Mesenchymal stem cell (in vitro differentiated cells and primary cell): ENCODE results near the gene HABP2.

Experiments used
- DNase-seq: peaks from one replicate; pipeline ENCODE4 v3.0.0-alpha.2; 2013
- H2AFZ ChIP-seq: one replicate; pipeline ENCODE4 v1.6.1; 2013; ENCODE audit warnings: low read depth, mild to moderate bottlenecking, control low read depth, inconsistent platforms, low read length, moderate library complexity
- H2AK5ac ChIP-seq: 2 replicates; pipeline ENCODE4 v1.6.1; 2013; ENCODE audit warnings: low read length, moderate library complexity, mild to moderate bottlenecking, inconsistent platforms; ENCODE audit not compliant: severe bottlenecking
- H2BK120ac ChIP-seq: one replicate; pipeline ENCODE4 v1.6.1; 2013; ENCODE audit warnings: low read depth, mild to moderate bottlenecking, inconsistent platforms, low read length, moderate library complexity
- H2BK12ac ChIP-seq, 2 experiments: one replicate each; pipeline ENCODE4 v1.6.1; 2013; ENCODE audit warnings: inconsistent platforms in 2 of 2, low read length in 2 of 2, mild to moderate bottlenecking in 2 of 2, moderate library complexity in 2 of 2, control low read depth in 1 of 2
- H2BK15ac ChIP-seq: one replicate; pipeline ENCODE4 v1.6.1; 2013; ENCODE audit warnings: mild to moderate bottlenecking, low read depth, inconsistent platforms; ENCODE audit not compliant: poor library complexity, severe bottlenecking
- H2BK5ac ChIP-seq: 2 replicates; pipeline ENCODE4 v1.6.1; 2013; ENCODE audit warnings: low read depth, mild to moderate bottlenecking, low read length, control low read depth, inconsistent platforms; ENCODE audit not compliant: poor library complexity, severe bottlenecking
- H3K14ac ChIP-seq, 2 experiments: one replicate each; pipeline ENCODE4 v1.6.1; 2013; ENCODE audit warnings: inconsistent platforms in 2 of 2, low read length in 2 of 2, control low read depth in 1 of 2, mild to moderate bottlenecking in 1 of 2, moderate library complexity in 1 of 2
- H3K18ac ChIP-seq, 2 experiments: one replicate each; pipeline ENCODE4 v1.6.1; 2013; ENCODE audit warnings: inconsistent platforms in 2 of 2, low read length in 2 of 2, control low read depth in 1 of 2, low read depth in 1 of 2, mild to moderate bottlenecking in 1 of 2
- H3K23ac ChIP-seq, 2 experiments: one replicate each; pipeline ENCODE4 v1.6.1; 2013; ENCODE audit warnings: inconsistent platforms in 2 of 2, low read length in 2 of 2, mild to moderate bottlenecking in 2 of 2, moderate library complexity in 2 of 2, control low read depth in 1 of 2
- H3K27ac ChIP-seq: 2 replicates; pipeline ENCODE4 v1.5.1; 2013; ENCODE audit warnings: mild to moderate bottlenecking, moderate library complexity, low read length, control low read depth, inconsistent platforms; ENCODE audit not compliant: poor library complexity, severe bottlenecking
- H3K27me3 ChIP-seq, 2 experiments: 2 replicates each; pipeline versions ENCODE4 v1.6.1 to v1.7.0; 2013; ENCODE audit warnings: low read length in 2 of 2, mild to moderate bottlenecking in 2 of 2, moderate library complexity in 2 of 2, control low read depth in 1 of 2, inconsistent platforms in 1 of 2; ENCODE audit not compliant: control insufficient read depth in 1 of 2, insufficient read depth in 1 of 2
- H3K36me3 ChIP-seq, 2 experiments: 2 replicates each; pipeline versions ENCODE4 v1.6.1 to v1.7.0; 2013; ENCODE audit warnings: low read length in 2 of 2, control low read depth in 1 of 2, inconsistent platforms in 1 of 2, low read depth in 1 of 2, mild to moderate bottlenecking in 1 of 2; ENCODE audit not compliant: insufficient read depth in 2 of 2, control insufficient read depth in 1 of 2
- H3K4ac ChIP-seq, 2 experiments: one replicate each; pipeline ENCODE4 v1.6.1; 2013; ENCODE audit warnings: inconsistent platforms in 2 of 2, low read length in 2 of 2, mild to moderate bottlenecking in 2 of 2, moderate library complexity in 2 of 2, control low read depth in 1 of 2, low read depth in 1 of 2
- H3K4me1 ChIP-seq: 2 replicates; pipeline ENCODE4 v1.6.1; 2013; ENCODE audit warnings: low read depth, low read length, control low read depth; ENCODE audit not compliant: control insufficient read depth, insufficient read depth
- H3K4me2 ChIP-seq: 2 replicates; pipeline ENCODE4 v1.6.1; 2013; ENCODE audit warnings: low read length, mild to moderate bottlenecking, inconsistent platforms; ENCODE audit not compliant: poor library complexity, severe bottlenecking
- H3K4me3 ChIP-seq, 2 experiments: 2 replicates each; pipeline versions ENCODE4 v1.5.1 to v1.7.0; 2013; ENCODE audit warnings: low read length in 2 of 2, mild to moderate bottlenecking in 2 of 2, control low read depth in 1 of 2, low read depth in 1 of 2; ENCODE audit not compliant: insufficient read depth in 1 of 2
- H3K79me1 ChIP-seq: replicated peaks from 2 replicates; pipeline ENCODE4 v1.6.1; 2013; ENCODE audit warnings: mild to moderate bottlenecking, control low read depth, low read length, inconsistent platforms; ENCODE audit not compliant: poor library complexity, severe bottlenecking
- H3K9ac ChIP-seq: 2 replicates; pipeline ENCODE4 v1.7.0; 2013; ENCODE audit warnings: mild to moderate bottlenecking, low read length, moderate library complexity
- H3K9me3 ChIP-seq: 2 replicates; pipeline ENCODE4 v1.7.0; 2013; ENCODE audit warnings: mild to moderate bottlenecking, low read length; ENCODE audit not compliant: control insufficient read depth
- H4K8ac ChIP-seq: one replicate; pipeline ENCODE4 v1.6.1; 2013; ENCODE audit warnings: inconsistent platforms, mild to moderate bottlenecking, low read length, moderate library complexity
- H4K91ac ChIP-seq: one replicate; pipeline ENCODE4 v1.6.1; 2013; ENCODE audit warnings: mild to moderate bottlenecking, low read length, inconsistent platforms
- WGBS: methylation state at CpG from one replicate; pipeline ENCODE4 v1.1.7; 2013; ENCODE audit warnings: mixed read lengths; 5-methylcytosine and 5-hydroxymethylcytosine counted together

HABP2 gene

DNA sequence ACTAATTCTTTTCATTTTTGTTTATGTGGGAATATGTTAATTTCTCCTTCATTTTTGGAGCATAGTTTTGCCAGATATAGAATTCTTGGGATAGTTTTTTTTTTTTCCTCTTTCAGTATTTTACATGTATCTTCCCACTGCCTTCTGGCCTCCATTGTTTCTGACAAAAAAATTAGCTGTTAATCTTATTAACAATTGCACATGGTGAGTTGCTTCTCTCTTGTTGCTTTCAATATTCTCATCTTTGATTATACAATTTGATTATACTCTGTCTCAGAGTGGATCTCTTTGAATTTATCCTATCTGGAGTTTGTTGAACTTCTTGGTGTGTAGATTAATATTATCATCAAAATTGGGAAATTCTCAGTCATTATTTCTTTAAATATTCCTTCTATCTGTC is 41.4 kb upstream of the HABP2 start:
- H3K14ac ChIP-seq, result no peak overlapping the region
- no peak overlapping the region for H3K4me3 ChIP-seq
- H2BK15ac ChIP-seq, result no peak overlapping the region
- H3K27me3 ChIP-seq, result peaks cover 0 to 3% of the 10 kb centered on the region in 2 experiments
- H3K27ac ChIP-seq, result no peak overlapping the region
- no peak overlapping the region for H2BK5ac ChIP-seq
- H3K23ac ChIP-seq, result no peak overlapping the region
- no peak overlapping the region for H4K8ac ChIP-seq
- H3K9me3 ChIP-seq, result peaks cover 18% of the 10 kb centered on the region
- no peak overlapping the region for H3K9ac ChIP-seq
- no peaks in the 10 kb centered on the region for H3K36me3 ChIP-seq
- no peak overlapping the region for H3K4me2 ChIP-seq
- H3K4me1 ChIP-seq, result no peaks in the 10 kb centered on the region
- H3K4ac ChIP-seq, result no peak overlapping the region
- H2BK12ac ChIP-seq, result no peak overlapping the region
- H2AK5ac ChIP-seq, result no peak overlapping the region
- H2AFZ ChIP-seq, result no peak overlapping the region
- no peaks in the 10 kb centered on the region for H3K79me1 ChIP-seq
- DNase-seq, result no peak
- no peak overlapping the region for H2BK120ac ChIP-seq
- no peak overlapping the region for H3K18ac ChIP-seq
- no peak overlapping the region for H4K91ac ChIP-seq

DNA sequence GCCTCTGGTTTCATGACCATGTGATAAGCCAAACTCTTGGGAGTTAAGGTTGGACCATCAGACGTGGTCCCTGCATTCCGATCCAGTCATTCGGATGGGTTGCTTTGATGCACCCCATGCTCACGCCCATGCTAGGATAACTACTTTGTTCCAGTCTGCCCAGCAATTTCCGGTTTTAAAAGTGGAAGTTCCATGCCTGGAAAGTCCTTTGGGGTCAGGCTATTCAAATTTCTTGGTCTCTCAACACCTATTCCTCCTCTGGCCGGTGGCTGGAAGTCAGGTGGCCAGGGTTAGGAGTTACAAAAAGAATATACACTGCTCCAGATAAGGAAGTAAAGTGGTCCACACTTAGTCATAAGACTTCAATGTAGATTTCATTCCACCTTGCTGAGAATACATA is 37.7 kb upstream of the HABP2 start:
- H4K91ac ChIP-seq, result no peak overlapping the region
- no peaks in the 10 kb centered on the region for H3K4me1 ChIP-seq
- H3K18ac ChIP-seq, result no peak overlapping the region
- H3K4ac ChIP-seq, result no peak overlapping the region
- no peak overlapping the region for H3K4me2 ChIP-seq
- H3K23ac ChIP-seq, result no peak overlapping the region
- H3K9ac ChIP-seq, result no peak overlapping the region
- no peak overlapping the region for H3K27ac ChIP-seq
- no peak overlapping the region for H3K14ac ChIP-seq
- no peaks in the 10 kb centered on the region for H3K36me3 ChIP-seq
- no peak for DNase-seq
- H2BK12ac ChIP-seq, result no peak overlapping the region
- no peak overlapping the region for H2BK120ac ChIP-seq
- H3K4me3 ChIP-seq, result no peak overlapping the region
- no peaks in the 10 kb centered on the region for H3K79me1 ChIP-seq
- peaks cover 18% of the 10 kb centered on the region for H3K9me3 ChIP-seq
- H3K27me3 ChIP-seq, result no peaks in the 10 kb centered on the region
- no peak overlapping the region for H2BK5ac ChIP-seq
- WGBS, result 80% methylated on average over 6 of the region's 6 CpGs
- no peak overlapping the region for H2AFZ ChIP-seq
- no peak overlapping the region for H4K8ac ChIP-seq
- no peak overlapping the region for H2AK5ac ChIP-seq
- H2BK15ac ChIP-seq, result no peak overlapping the region

- no peaks in the 10 kb centered on the region for H3K4me1 ChIP-seq
- no peak overlapping the region for H4K8ac ChIP-seq
- H2BK5ac ChIP-seq, result no peak overlapping the region
- no peak overlapping the region for H2AK5ac ChIP-seq
- no peak overlapping the region for H3K4me3 ChIP-seq
- H3K18ac ChIP-seq, result no peak overlapping the region
- H3K36me3 ChIP-seq, result no peaks in the 10 kb centered on the region
- no peak overlapping the region for H3K14ac ChIP-seq
- H3K4me2 ChIP-seq, result no peak overlapping the region
- H3K9me3 ChIP-seq, result peaks cover 18% of the 10 kb centered on the region
- no peak overlapping the region for H2BK12ac ChIP-seq
- H4K91ac ChIP-seq, result no peak overlapping the region
- no peak overlapping the region for H2AFZ ChIP-seq
- H3K23ac ChIP-seq, result no peak overlapping the region
- WGBS, result 76% methylated on average over 4 of the region's 5 CpGs
- no peak for DNase-seq
- H3K4ac ChIP-seq, result no peak overlapping the region
- H3K27me3 ChIP-seq, result no peaks in the 10 kb centered on the region
- no peak overlapping the region for H3K27ac ChIP-seq
- no peak overlapping the region for H3K9ac ChIP-seq
- no peak overlapping the region for H2BK120ac ChIP-seq
- H2BK15ac ChIP-seq, result no peak overlapping the region
- H3K79me1 ChIP-seq, result no peaks in the 10 kb centered on the region
Measured at GRCh38 chr10:113515601-113516000, 37.3 kb upstream of the HABP2 start.

DNA sequence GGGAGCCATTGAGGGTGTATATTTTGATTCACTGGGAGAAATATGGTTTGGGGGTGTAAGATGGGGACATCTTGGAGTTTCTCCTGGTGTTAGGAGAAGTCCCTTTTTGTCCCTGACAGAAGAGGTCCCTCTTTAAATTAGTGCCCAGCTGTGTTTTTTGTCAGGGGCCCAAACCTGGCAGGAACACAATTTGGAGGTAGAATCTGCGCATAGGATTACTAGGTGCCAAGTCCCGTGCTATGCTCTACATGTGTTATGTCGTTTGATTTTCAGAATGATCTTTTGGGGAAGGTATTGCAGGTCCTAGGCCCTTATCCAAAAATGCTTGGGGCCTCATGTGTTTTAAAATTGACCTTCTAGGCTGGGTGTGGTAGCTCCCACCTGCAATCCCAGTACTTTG is 36.8 kb upstream of the HABP2 start:
- Histone ChIP-seq H3K4ac (no peak overlapping the region), H3K36me3 (no peaks in the 10 kb centered on the region), H3K18ac (no peak overlapping the region), H2AK5ac (no peak overlapping the region), H2AFZ (no peak overlapping the region), H3K4me1 (no peaks in the 10 kb centered on the region), H2BK12ac (no peak overlapping the region), H3K27me3 (no peaks in the 10 kb centered on the region), H3K79me1 (no peaks in the 10 kb centered on the region), H4K8ac (no peak overlapping the region), H3K14ac (no peak overlapping the region), H4K91ac (no peak overlapping the region), H2BK120ac (no peak overlapping the region), H2BK15ac (no peak overlapping the region), H3K9ac (no peak overlapping the region), H3K9me3 (peaks cover 17% of the 10 kb centered on the region), H2BK5ac (no peak overlapping the region), H3K4me2 (no peak overlapping the region), H3K4me3 (no peak overlapping the region), H3K27ac (no peak overlapping the region), H3K23ac (no peak overlapping the region)
- 88% methylated on average over 3 of the region's 3 CpGs for WGBS
- DNase-seq, result no peak
